ENCODE measurements around the gene TMEM59. TPM values are rescaled to one million over a fixed set of nuclear protein-coding genes. Genes with fewer than 3 reads are reported as not detected.
"Not testable (repeated sequence)": the region's sequence is repeated elsewhere in the genome, so short reads cannot be mapped to it uniquely, and the experiment has no call there.

Gene TMEM59
- total RNA-seq, 2 experiments from 2014 or later = 74.5 to 94.5 TPM

- Histone ChIP-seq H4K20me1 (ENCODE audit: insufficient read depth, low read length) (no peaks in the 10 kb centered on the region), H3K9me3 (ENCODE audit: low read length) (no peaks in the 10 kb centered on the region), H2AFZ (ENCODE audit: low read length) (no peak overlapping the region), H3K4me1 (ENCODE audit: insufficient read depth, low read length, poor library complexity, severe bottlenecking) (no peaks in the 10 kb centered on the region), H3K4me2 (ENCODE audit: low read length) (no peak overlapping the region), H3K4me3 (ENCODE audit: low read depth, low read length, poor library complexity, severe bottlenecking) (no peak overlapping the region), H3K36me3 (ENCODE audit: insufficient read depth, low read length) (no peaks in the 10 kb centered on the region), H3K9me2 (ENCODE audit: insufficient read depth, low read length) (no peaks in the 10 kb centered on the region), H3K27ac (ENCODE audit: low read depth, low read length, poor library complexity, severe bottlenecking) (no peak overlapping the region), H3K79me2 (ENCODE audit: insufficient read depth, low read depth, low read length) (no peaks in the 10 kb centered on the region)
- TF ChIP-seq EZH2phosphoT487 (IDR thresholded peaks at IDR 0.05; ENCODE audit: borderline replicate concordance, low read depth, low read length) = no peak
- TF ChIP-seq CTCF (conservative IDR thresholded peaks at IDR 0.05; ENCODE audit: low read length) = no peak
- ChIA-PET CTCF (ENCODE audit: unreplicated experiment) (no interaction called here), POLR2A (interaction anchor here (1.1 kb wide), 1 partner anchor 855 kb away, joined by 7 read pairs; no protein-coding TSS in a partner anchor)
- intact Hi-C loops (cut with micrococcal nuclease; ENCODE audit: unreplicated experiment) = no loop called here
- BruUV-seq (replicated peaks) = no TSS peak
- DNase-seq (ENCODE audit: low spot score) = no peak
These were observed 28.6 kb downstream of the TMEM59 start for GRCh38 chr1:54024358-54024757.

- H2AFZ ChIP-seq (ENCODE audit: low read length); DNase-seq (ENCODE audit: low spot score); POLR2A ChIA-PET; BruUV-seq (replicated peaks); H3K9me2 ChIP-seq (ENCODE audit: insufficient read depth, low read length); CTCF ChIA-PET (ENCODE audit: unreplicated experiment); H3K4me1 ChIP-seq (ENCODE audit: insufficient read depth, low read length, poor library complexity, severe bottlenecking); H3K4me2 ChIP-seq (ENCODE audit: low read length); H3K27ac ChIP-seq (ENCODE audit: low read depth, low read length, poor library complexity, severe bottlenecking); H4K20me1 ChIP-seq (ENCODE audit: insufficient read depth, low read length); H3K36me3 ChIP-seq (ENCODE audit: insufficient read depth, low read length); intact Hi-C loops (cut with micrococcal nuclease; ENCODE audit: unreplicated experiment); H3K79me2 ChIP-seq (ENCODE audit: insufficient read depth, low read depth, low read length); H3K9me3 ChIP-seq (ENCODE audit: low read length); H3K4me3 ChIP-seq (ENCODE audit: low read depth, low read length, poor library complexity, severe bottlenecking): not testable (repeated sequence)
These were observed 33.3 kb downstream of the TMEM59 start for GRCh38 chr1:54019562-54020176.

GRCh38 chr1:54018635-54019034 is 34.4 kb downstream of the TMEM59 start:
- POLR2A ChIA-PET = no interaction called here
- H3K79me2 ChIP-seq (ENCODE audit: insufficient read depth, low read depth, low read length) = no peaks in the 10 kb centered on the region
- no peaks in the 10 kb centered on the region for H3K4me1 ChIP-seq (ENCODE audit: insufficient read depth, low read length, poor library complexity, severe bottlenecking)
- H3K9me2 ChIP-seq (ENCODE audit: insufficient read depth, low read length) = no peaks in the 10 kb centered on the region
- no peak overlapping the region for H3K4me2 ChIP-seq (ENCODE audit: low read length)
- H2AFZ ChIP-seq (ENCODE audit: low read length) = no peak overlapping the region
- H3K36me3 ChIP-seq (ENCODE audit: insufficient read depth, low read length) = no peaks in the 10 kb centered on the region
- H3K9me3 ChIP-seq (ENCODE audit: low read length) = no peaks in the 10 kb centered on the region
- H4K20me1 ChIP-seq (ENCODE audit: insufficient read depth, low read length) = no peaks in the 10 kb centered on the region
- TF ChIP-seq EZH2phosphoT487 (IDR thresholded peaks at IDR 0.05; ENCODE audit: borderline replicate concordance, low read depth, low read length) = no peak
- no peak for TF ChIP-seq CTCF (conservative IDR thresholded peaks at IDR 0.05; ENCODE audit: low read length)
- no TSS peak for BruUV-seq (replicated peaks)
- no peak overlapping the region for H3K4me3 ChIP-seq (ENCODE audit: low read depth, low read length, poor library complexity, severe bottlenecking)
- CTCF ChIA-PET (ENCODE audit: unreplicated experiment) = no interaction called here
- intact Hi-C loops (cut with micrococcal nuclease; ENCODE audit: unreplicated experiment) = no loop called here
- DNase-seq (ENCODE audit: low spot score) = no peak
- H3K27ac ChIP-seq (ENCODE audit: low read depth, low read length, poor library complexity, severe bottlenecking) = no peak overlapping the region
